OCI-LY3 (cell line): Measurements from ENCODE around the gene AKAP6.

Source experiments
- H2AFZ ChIP-seq: fragments of 200-600, 300-600 bp; shearing (Covaris generic); 2 replicates; pipeline ENCODE4 v1.6.0; 2014; ENCODE audit warnings: antibody characterized with exemption, low read depth, low read length
- H3K27ac ChIP-seq: fragments of 200-600, 300-600 bp; sonication (generic); 2 replicates; pipeline ENCODE4 v1.5.1; 2014; ENCODE audit warnings: mild to moderate bottlenecking, low read length, moderate library complexity, mixed read lengths
- H3K27me3 ChIP-seq: fragments of 200-600, 300-600 bp; sonication (generic); 2 replicates; pipeline ENCODE4 v1.6.1; 2014; ENCODE audit warnings: low read depth, low read length, mixed read lengths
- H3K36me3 ChIP-seq: fragments of 200-600, 300-600 bp; sonication (generic); replicated peaks from 2 replicates; pipeline ENCODE3; 2014; ENCODE audit warnings: low read depth, low read length, mixed read lengths
- H3K4me1 ChIP-seq: fragments of 300-600, 200-600 bp; sonication (generic); 2 replicates; pipeline ENCODE4 v1.6.1; 2014; ENCODE audit warnings: low read length, mixed read lengths
- H3K4me2 ChIP-seq: fragments of 200-600, 300-600 bp; sonication (generic); 2 replicates; pipeline ENCODE4 v1.6.1; 2014; ENCODE audit warnings: low read length, mixed read lengths
- H3K4me3 ChIP-seq: fragments of 300-600, 200-600 bp; sonication (generic); 2 replicates; pipeline ENCODE4 v1.5.1; 2014; ENCODE audit warnings: antibody characterized with exemption, mild to moderate bottlenecking, low read length, moderate library complexity
- H3K79me2 ChIP-seq: fragments of 300-600, 200-600 bp; shearing (Covaris generic); 2 replicates; pipeline ENCODE4 v1.6.1; 2014; ENCODE audit warnings: mild to moderate bottlenecking, low read length, mixed read lengths
- H3K9ac ChIP-seq: fragments of 300-600, 200-600 bp; shearing (Covaris generic); 2 replicates; pipeline ENCODE4 v1.6.0; 2014; ENCODE audit warnings: mild to moderate bottlenecking, low read length, moderate library complexity
- H3K9me3 ChIP-seq: fragments of 200-600, 300-600 bp; shearing (Covaris generic); 2 replicates; pipeline ENCODE4 v1.6.1; 2014; ENCODE audit warnings: low read length, mixed read lengths; ENCODE audit not compliant: insufficient read depth
- H4K20me1 ChIP-seq: fragments of 200-600, 300-600 bp; sonication (generic); 2 replicates; pipeline ENCODE4 v1.6.1; 2016; ENCODE audit warnings: low read length, mixed read lengths; ENCODE audit not compliant: insufficient read depth
- EZH2phosphoT487 ChIP-seq: fragments of 200-600 bp; shearing (Covaris generic); IDR thresholded peaks from 2 replicates; pipeline ENCODE4 v1.6.1; 2018; ENCODE audit warnings: antibody characterized with exemption, mixed run types, low read depth
- TF ChIP-seq, protein P1 (sequence below): fragments of 200-600, 300-600 bp; sonication (generic); IDR thresholded peaks from 2 replicates; pipeline ENCODE4 v1.5.1; 2014; ENCODE audit warnings: antibody characterized with exemption, low read length, low read depth

Gene AKAP6

DNA sequence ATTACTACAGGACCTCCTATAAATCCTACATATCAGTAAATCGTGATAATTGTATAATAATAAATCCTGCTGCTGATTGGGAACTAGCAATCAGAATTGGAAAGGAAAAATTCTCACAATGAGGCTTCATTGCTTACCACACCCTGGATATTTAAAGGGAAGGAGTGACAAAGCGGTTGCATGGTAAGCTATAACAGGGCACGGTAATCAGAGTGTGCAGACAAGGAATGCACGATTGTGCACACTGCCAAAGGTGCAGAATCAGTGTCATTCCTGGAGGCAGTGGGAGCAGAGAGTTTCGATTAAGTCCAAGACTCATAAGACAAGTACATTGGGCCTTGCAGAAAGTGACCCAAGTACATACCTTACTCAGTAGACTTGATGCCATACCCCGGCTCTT lies 332.1 kb downstream of the AKAP6 start:
- Histone ChIP-seq H3K36me3 (no peaks in the 10 kb centered on the region), H3K27me3 (no peaks in the 10 kb centered on the region), H2AFZ (no peak overlapping the region), H3K4me1 (peaks cover 35% of the 10 kb centered on the region), H3K9me3 (no peaks in the 10 kb centered on the region), H3K79me2 (no peaks in the 10 kb centered on the region), H3K4me3 (no peak overlapping the region), H4K20me1 (no peaks in the 10 kb centered on the region), H3K27ac (no peak overlapping the region), H3K9ac (no peak overlapping the region), H3K4me2 (no peak overlapping the region)
- TF ChIP-seq, protein P1, sequence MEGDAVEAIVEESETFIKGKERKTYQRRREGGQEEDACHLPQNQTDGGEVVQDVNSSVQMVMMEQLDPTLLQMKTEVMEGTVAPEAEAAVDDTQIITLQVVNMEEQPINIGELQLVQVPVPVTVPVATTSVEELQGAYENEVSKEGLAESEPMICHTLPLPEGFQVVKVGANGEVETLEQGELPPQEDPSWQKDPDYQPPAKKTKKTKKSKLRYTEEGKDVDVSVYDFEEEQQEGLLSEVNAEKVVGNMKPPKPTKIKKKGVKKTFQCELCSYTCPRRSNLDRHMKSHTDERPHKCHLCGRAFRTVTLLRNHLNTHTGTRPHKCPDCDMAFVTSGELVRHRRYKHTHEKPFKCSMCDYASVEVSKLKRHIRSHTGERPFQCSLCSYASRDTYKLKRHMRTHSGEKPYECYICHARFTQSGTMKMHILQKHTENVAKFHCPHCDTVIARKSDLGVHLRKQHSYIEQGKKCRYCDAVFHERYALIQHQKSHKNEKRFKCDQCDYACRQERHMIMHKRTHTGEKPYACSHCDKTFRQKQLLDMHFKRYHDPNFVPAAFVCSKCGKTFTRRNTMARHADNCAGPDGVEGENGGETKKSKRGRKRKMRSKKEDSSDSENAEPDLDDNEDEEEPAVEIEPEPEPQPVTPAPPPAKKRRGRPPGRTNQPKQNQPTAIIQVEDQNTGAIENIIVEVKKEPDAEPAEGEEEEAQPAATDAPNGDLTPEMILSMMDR: no peak
- no peak for TF ChIP-seq EZH2phosphoT487

DNA sequence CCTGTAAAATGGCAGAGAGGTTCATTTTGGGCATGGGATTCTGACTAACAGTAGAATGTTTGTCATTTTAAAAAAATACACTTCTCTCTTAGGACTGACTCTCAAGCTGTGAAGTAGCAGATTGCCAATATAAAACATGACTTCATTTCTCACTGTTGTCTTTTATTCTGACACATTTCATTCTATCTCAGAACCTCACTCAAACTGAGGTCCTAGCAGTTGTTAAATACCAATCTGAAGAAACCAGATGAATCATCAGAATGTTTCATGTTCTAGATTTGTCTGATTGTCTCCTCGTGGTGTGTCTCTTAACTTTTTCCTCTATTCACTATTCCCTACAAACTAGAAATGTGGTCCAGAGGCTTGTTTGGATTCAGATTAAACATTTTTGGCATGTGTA lies 333.1 kb downstream of the AKAP6 start:
- Histone ChIP-seq H3K79me2 (no peaks in the 10 kb centered on the region), H3K4me2 (no peak overlapping the region), H3K4me3 (no peak overlapping the region), H3K27ac (no peak overlapping the region), H3K4me1 (peaks cover 25% of the 10 kb centered on the region), H3K9me3 (no peaks in the 10 kb centered on the region), H3K27me3 (no peaks in the 10 kb centered on the region), H3K9ac (no peak overlapping the region), H3K36me3 (no peaks in the 10 kb centered on the region), H4K20me1 (no peaks in the 10 kb centered on the region), H2AFZ (no peak overlapping the region)
- TF ChIP-seq EZH2phosphoT487: no peak
- TF ChIP-seq, protein P1: no peak

DNA sequence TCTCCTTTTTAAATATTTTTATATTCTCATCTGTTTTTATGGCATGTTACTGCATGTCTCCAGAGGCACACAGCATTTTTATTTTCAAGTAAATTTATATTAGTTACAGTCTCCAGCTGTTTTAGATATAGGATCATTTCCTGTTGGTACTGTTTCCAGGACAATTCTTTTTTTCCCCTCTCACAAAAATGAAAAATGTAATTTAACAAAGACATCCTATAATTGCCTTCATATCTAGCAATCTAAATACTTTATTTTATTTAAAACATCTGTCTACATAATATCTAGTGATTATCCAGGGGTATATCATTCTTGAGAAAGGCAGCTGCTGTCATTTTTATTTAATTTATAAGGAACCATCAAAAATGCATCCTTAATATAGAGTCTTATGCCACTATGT lies 337.2 kb downstream of the AKAP6 start:
- no peaks in the 10 kb centered on the region for H4K20me1 ChIP-seq
- H3K4me2 ChIP-seq: no peak overlapping the region
- no peak for TF ChIP-seq EZH2phosphoT487
- TF ChIP-seq, protein P1: no peak

DNA sequence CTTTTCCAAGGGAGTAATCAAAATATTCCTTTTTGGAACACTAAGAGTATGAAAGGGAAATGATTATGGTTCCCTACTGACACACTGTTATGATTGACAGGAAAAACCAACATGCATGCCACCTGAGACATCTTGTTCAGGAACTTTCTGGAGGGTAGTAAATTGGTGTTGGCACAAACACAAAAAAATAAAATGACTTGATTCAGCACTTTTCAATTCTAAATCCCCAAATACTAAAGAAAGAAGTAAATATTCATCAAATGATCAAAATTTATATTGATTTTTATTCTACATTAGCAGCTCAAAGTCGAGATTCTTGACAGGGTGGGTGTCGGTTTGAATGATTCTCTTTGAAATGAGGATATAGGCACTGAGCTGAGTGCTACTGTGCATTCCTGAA lies 338.2 kb downstream of the AKAP6 start:
- H3K9ac ChIP-seq: no peak overlapping the region
- no peak overlapping the region for H2AFZ ChIP-seq
- H3K27ac ChIP-seq: no peak overlapping the region
- no peak overlapping the region for H3K4me2 ChIP-seq
- H3K4me1 ChIP-seq: no peaks in the 10 kb centered on the region
- no peaks in the 10 kb centered on the region for H3K36me3 ChIP-seq
- TF ChIP-seq EZH2phosphoT487: no peak
- TF ChIP-seq, protein P1: no peak
- no peaks in the 10 kb centered on the region for H4K20me1 ChIP-seq
- no peaks in the 10 kb centered on the region for H3K79me2 ChIP-seq
- no peaks in the 10 kb centered on the region for H3K27me3 ChIP-seq
- H3K9me3 ChIP-seq: no peaks in the 10 kb centered on the region
- H3K4me3 ChIP-seq: no peak overlapping the region

More for the DNA sequence above, 337.2 kb downstream of the AKAP6 start:
- Histone ChIP-seq H3K9ac (no peak overlapping the region), H3K4me3 (no peak overlapping the region), H3K27me3 (no peaks in the 10 kb centered on the region), H2AFZ (no peak overlapping the region), H3K27ac (no peak overlapping the region), H3K4me1 (no peaks in the 10 kb centered on the region), H3K79me2 (no peaks in the 10 kb centered on the region), H3K36me3 (no peaks in the 10 kb centered on the region), H3K9me3 (no peaks in the 10 kb centered on the region)
